Trophoblast cell (in vitro differentiated cells and primary cell): ENCODE data around the gene TBC1D5.

ENCODE experiments used
- DNase-seq, 2 donors: peaks; one replicate each; pipeline ENCODE4 v3.0.0-alpha.2; 2016
- H2AFZ ChIP-seq: 2 replicates; pipeline ENCODE4 v1.6.1; 2013; ENCODE audit warnings: low read length, moderate library complexity, mild to moderate bottlenecking; ENCODE audit not compliant: insufficient read depth, poor library complexity
- H2AK5ac ChIP-seq: 2 replicates; pipeline ENCODE4 v1.6.1; 2013; ENCODE audit warnings: mild to moderate bottlenecking, low read length
- H2BK120ac ChIP-seq: 2 replicates; pipeline ENCODE4 v1.6.1; 2013; ENCODE audit warnings: low read length, mild to moderate bottlenecking, moderate library complexity; ENCODE audit not compliant: insufficient read depth, poor library complexity
- H2BK12ac ChIP-seq: 2 replicates; pipeline ENCODE4 v1.6.1; 2013; ENCODE audit warnings: mild to moderate bottlenecking, low read length, moderate library complexity
- H2BK5ac ChIP-seq: 2 replicates; pipeline ENCODE4 v1.6.1; 2013; ENCODE audit warnings: low read length, low read depth, moderate library complexity, mild to moderate bottlenecking; ENCODE audit not compliant: poor library complexity
- H3K14ac ChIP-seq: 2 replicates; pipeline ENCODE4 v1.6.1; 2013; ENCODE audit warnings: mild to moderate bottlenecking, low read length
- H3K18ac ChIP-seq: 2 replicates; pipeline ENCODE4 v1.6.1; 2013; ENCODE audit warnings: mild to moderate bottlenecking, low read length
- H3K23ac ChIP-seq: 2 replicates; pipeline ENCODE4 v1.6.1; 2013; ENCODE audit warnings: low read length
- H3K27ac ChIP-seq: 2 replicates; pipeline ENCODE4 v1.5.1; 2013; ENCODE audit warnings: low read depth, mild to moderate bottlenecking, inconsistent platforms, low read length, moderate library complexity
- H3K27me3 ChIP-seq: 2 replicates; pipeline ENCODE4 v1.6.1; 2013; ENCODE audit warnings: inconsistent platforms, mild to moderate bottlenecking, low read length, moderate library complexity; ENCODE audit not compliant: insufficient read depth
- H3K36me3 ChIP-seq, 2 experiments: 1 replicate in 1 of 2; 2 replicates in 1 of 2; pipeline ENCODE4 v1.6.1; 2013; ENCODE audit warnings: low read length in 2 of 2, mild to moderate bottlenecking in 2 of 2, moderate library complexity in 1 of 2; ENCODE audit not compliant: insufficient read depth in 2 of 2, control insufficient read depth in 1 of 2
- H3K4ac ChIP-seq: 2 replicates; pipeline ENCODE4 v1.6.1; 2013; ENCODE audit warnings: low read depth, mild to moderate bottlenecking, low read length, moderate library complexity
- H3K4me1 ChIP-seq, 2 experiments: 1 replicate in 1 of 2; 2 replicates in 1 of 2; pipeline ENCODE4 v1.6.1; 2013; ENCODE audit warnings: low read length in 2 of 2, mild to moderate bottlenecking in 2 of 2, moderate library complexity in 1 of 2; ENCODE audit not compliant: insufficient read depth in 2 of 2, control insufficient read depth in 1 of 2
- H3K4me2 ChIP-seq: 2 replicates; pipeline ENCODE4 v1.6.1; 2013; ENCODE audit warnings: inconsistent platforms, mild to moderate bottlenecking, low read length, moderate library complexity
- H3K4me3 ChIP-seq: 2 replicates; pipeline ENCODE4 v1.5.1; 2013; ENCODE audit warnings: mild to moderate bottlenecking, low read depth, low read length, inconsistent platforms
- H3K79me1 ChIP-seq: one replicate; pipeline ENCODE4 v1.6.1; 2013; ENCODE audit warnings: low read length
- H3K79me2 ChIP-seq: 2 replicates; pipeline ENCODE4 v1.6.1; 2013; ENCODE audit warnings: low read length, mild to moderate bottlenecking; ENCODE audit not compliant: control insufficient read depth, insufficient read depth, poor library complexity
- H3K9ac ChIP-seq: 2 replicates; pipeline ENCODE4 v1.6.1; 2013; ENCODE audit warnings: mild to moderate bottlenecking, low read length
- H3K9me3 ChIP-seq: 2 replicates; pipeline ENCODE4 v1.6.1; 2013; ENCODE audit warnings: low read depth, mild to moderate bottlenecking, control low read depth, inconsistent platforms, low read length; ENCODE audit not compliant: insufficient read depth
- H4K12ac ChIP-seq: 2 replicates; pipeline ENCODE4 v1.6.1; 2013; ENCODE audit warnings: low read depth, mild to moderate bottlenecking, low read length, moderate library complexity
- H4K8ac ChIP-seq: 2 replicates; pipeline ENCODE4 v1.6.1; 2013; ENCODE audit warnings: low read depth, mild to moderate bottlenecking, low read length, moderate library complexity
- H4K91ac ChIP-seq: one replicate; pipeline ENCODE4 v1.6.1; 2013; ENCODE audit warnings: low read depth, mild to moderate bottlenecking, low read length, moderate library complexity
- WGBS: extraction: QIAGEN DNeasy Blood & Tissue Kit; methylation state at CpG from one replicate; pipeline ENCODE4 v1.1.7; 2013; ENCODE audit warnings: missing lambda C conversion rate; ENCODE audit not compliant: insufficient read length, insufficient coverage; ENCODE audit errors: extremely low coverage; 5-methylcytosine and 5-hydroxymethylcytosine counted together

The TBC1D5 gene

GRCh38 chr3:17592956-17593355 is 149.5 kb downstream of the TBC1D5 start:
- Histone ChIP-seq H3K14ac (no peak overlapping the region), H2AFZ (no peak overlapping the region), H2AK5ac (no peak overlapping the region), H3K4me3 (no peak overlapping the region), H3K27ac (no peak overlapping the region), H4K91ac (no peak overlapping the region), H3K27me3 (no peaks in the 10 kb centered on the region), H4K8ac (no peak overlapping the region), H2BK5ac (no peak overlapping the region), H3K4ac (no peak overlapping the region), H3K79me2 (no peaks in the 10 kb centered on the region), H3K36me3 (no peaks in the 10 kb centered on the region), H2BK12ac (no peak overlapping the region), H3K9me3 (peaks cover 6% of the 10 kb centered on the region), H3K4me2 (no peak overlapping the region), H3K79me1 (no peaks in the 10 kb centered on the region), H3K4me1 (no peaks in the 10 kb centered on the region), H3K18ac (no peak overlapping the region), H2BK120ac (no peak overlapping the region), H3K23ac (no peak overlapping the region), H3K9ac (no peak overlapping the region), H4K12ac (no peak overlapping the region)
- whole genome bisulfite sequencing, result no CpG with 5 or more reads among the region's 5 CpGs
- DNase-seq, result no peak

GRCh38 chr3:17590465-17590864 is 152.0 kb downstream of the TBC1D5 start:
- Histone ChIP-seq H2AK5ac (no peak overlapping the region), H2BK120ac (no peak overlapping the region), H3K23ac (no peak overlapping the region), H3K4me3 (no peak overlapping the region), H3K9me3 (peaks cover 6% of the 10 kb centered on the region), H2BK12ac (no peak overlapping the region), H4K12ac (no peak overlapping the region), H4K8ac (no peak overlapping the region), H3K18ac (no peak overlapping the region), H4K91ac (no peak overlapping the region), H3K4me1 (no peaks in the 10 kb centered on the region), H3K9ac (no peak overlapping the region), H3K79me1 (no peaks in the 10 kb centered on the region), H3K14ac (no peak overlapping the region), H3K79me2 (no peaks in the 10 kb centered on the region), H3K27me3 (no peaks in the 10 kb centered on the region), H3K4ac (no peak overlapping the region), H3K27ac (no peak overlapping the region), H2AFZ (no peak overlapping the region), H3K36me3 (no peaks in the 10 kb centered on the region), H3K4me2 (no peak overlapping the region), H2BK5ac (no peak overlapping the region)
- WGBS, result no CpG with 5 or more reads among the region's 5 CpGs
- no peak for DNase-seq

- H3K23ac ChIP-seq, result no peak overlapping the region
- DNase-seq, result no peak
- peaks cover 6% of the 10 kb centered on the region for H3K9me3 ChIP-seq
- no peak overlapping the region for H2AK5ac ChIP-seq
- no peak overlapping the region for H3K4me2 ChIP-seq
- H4K8ac ChIP-seq, result no peak overlapping the region
- H3K27me3 ChIP-seq, result no peaks in the 10 kb centered on the region
- H3K18ac ChIP-seq, result no peak overlapping the region
- no peaks in the 10 kb centered on the region for H3K4me1 ChIP-seq
- no peak overlapping the region for H2BK12ac ChIP-seq
- no peak overlapping the region for H3K4ac ChIP-seq
- WGBS, result no CpG with 5 or more reads among the region's 1 CpG
- H4K12ac ChIP-seq, result no peak overlapping the region
- no peaks in the 10 kb centered on the region for H3K79me2 ChIP-seq
- no peak overlapping the region for H2BK5ac ChIP-seq
- H2AFZ ChIP-seq, result no peak overlapping the region
- H3K14ac ChIP-seq, result no peak overlapping the region
- no peak overlapping the region for H3K9ac ChIP-seq
- H2BK120ac ChIP-seq, result no peak overlapping the region
- H3K4me3 ChIP-seq, result no peak overlapping the region
- H4K91ac ChIP-seq, result no peak overlapping the region
- no peaks in the 10 kb centered on the region for H3K36me3 ChIP-seq
- no peaks in the 10 kb centered on the region for H3K79me1 ChIP-seq
- H3K27ac ChIP-seq, result no peak overlapping the region
These were observed 152.5 kb downstream of the TBC1D5 start for GRCh38 chr3:17589888-17590287.

- H2AFZ ChIP-seq, result no peak overlapping the region
- H4K8ac ChIP-seq, result no peak overlapping the region
- no peaks in the 10 kb centered on the region for H3K36me3 ChIP-seq
- no peak overlapping the region for H3K9ac ChIP-seq
- WGBS, result no CpG with 5 or more reads among the region's 1 CpG
- H4K12ac ChIP-seq, result no peak overlapping the region
- no peaks in the 10 kb centered on the region for H3K79me2 ChIP-seq
- H3K27ac ChIP-seq, result no peak overlapping the region
- H2BK120ac ChIP-seq, result no peak overlapping the region
- no peaks in the 10 kb centered on the region for H3K79me1 ChIP-seq
- H2AK5ac ChIP-seq, result no peak overlapping the region
- no peak for DNase-seq
- H3K4me3 ChIP-seq, result no peak overlapping the region
- no peaks in the 10 kb centered on the region for H3K27me3 ChIP-seq
- H3K4me2 ChIP-seq, result no peak overlapping the region
- H3K14ac ChIP-seq, result no peak overlapping the region
- no peak overlapping the region for H2BK12ac ChIP-seq
- H3K9me3 ChIP-seq, result peaks cover 5% of the 10 kb centered on the region
- H3K18ac ChIP-seq, result no peak overlapping the region
- H4K91ac ChIP-seq, result no peak overlapping the region
- H2BK5ac ChIP-seq, result no peak overlapping the region
- H3K4ac ChIP-seq, result no peak overlapping the region
- H3K23ac ChIP-seq, result no peak overlapping the region
- H3K4me1 ChIP-seq, result no peaks in the 10 kb centered on the region
These were observed 154.0 kb downstream of the TBC1D5 start for GRCh38 chr3:17588422-17588821.
